ENCODE results near the gene OBSCN.

GRCh38 chr1:228339059-228339704 is 131.3 kb downstream of the OBSCN start:
- TF ChIP-seq EZH2 (IDR thresholded peaks at IDR 0.05; ENCODE audit: insufficient read depth, poor library complexity, severe bottlenecking) (no peak), EZH2phosphoT487 (IDR thresholded peaks at IDR 0.05; ENCODE audit: insufficient read depth, low read depth) (no peak)
